Astrocyte (in vitro differentiated cells and primary cell): ENCODE data around the gene RFLNA. TPM values are rescaled to one million over a fixed set of nuclear protein-coding genes. Genes with fewer than 3 reads are reported as not detected.

Experiments
- DNase-seq: peaks from one replicate; pipeline ENCODE4 v3.0.0-alpha.2; 2010; ENCODE audit warnings: low read depth
- FAIRE-seq: peaks from 2 replicates; lab custom pipeline; 2011; peaks lifted over from hg19 to GRCh38; lab: Jason Lieb, UNC
- H2AFZ ChIP-seq: 2 replicates; pipeline ENCODE4 v1.6.0; 2012; ENCODE audit warnings: low read depth, low read length, inconsistent platforms
- H3K27ac ChIP-seq: 2 replicates; pipeline ENCODE4 v1.5.1; 2011; ENCODE audit warnings: low read depth, low read length, inconsistent platforms
- H3K27me3 ChIP-seq: 2 replicates; pipeline ENCODE4 v1.6.0; 2011; ENCODE audit warnings: low read length, inconsistent platforms; ENCODE audit not compliant: insufficient read depth
- H3K36me3 ChIP-seq: 2 replicates; pipeline ENCODE4 v1.5.1; 2011; ENCODE audit warnings: low read length, inconsistent platforms; ENCODE audit not compliant: insufficient read depth
- H3K4me1 ChIP-seq: 2 replicates; pipeline ENCODE4 v1.5.1; 2011; ENCODE audit warnings: low read length, inconsistent platforms; ENCODE audit not compliant: insufficient read depth
- H3K4me2 ChIP-seq: 2 replicates; pipeline ENCODE4 v1.6.0; 2012; ENCODE audit warnings: low read length, inconsistent platforms
- H3K4me3 ChIP-seq: 2 replicates; pipeline ENCODE4 v1.5.1; 2011; ENCODE audit warnings: low read depth, mild to moderate bottlenecking, low read length, inconsistent platforms; ENCODE audit not compliant: insufficient read depth
- H3K79me2 ChIP-seq: 2 replicates; pipeline ENCODE4 v1.6.0; 2012; ENCODE audit warnings: mild to moderate bottlenecking, low read length, inconsistent platforms; ENCODE audit not compliant: insufficient read depth
- H3K9ac ChIP-seq: 2 replicates; pipeline ENCODE4 v1.6.0; 2012; ENCODE audit warnings: mild to moderate bottlenecking, low read length, inconsistent platforms
- H3K9me3 ChIP-seq: 2 replicates; pipeline ENCODE4 v1.5.1; 2012; ENCODE audit warnings: low read depth, mild to moderate bottlenecking, low read length, inconsistent platforms; ENCODE audit not compliant: insufficient read depth
- H4K20me1 ChIP-seq: 2 replicates; pipeline ENCODE4 v1.6.0; 2012; ENCODE audit warnings: low read length, inconsistent platforms; ENCODE audit not compliant: insufficient read depth
- H3K27ac Mint-ChIP-seq: one replicate; pipeline ENCODE4 v1.8.0; 2021; ENCODE audit warnings: mild to moderate bottlenecking, mixed read lengths; ENCODE audit not compliant: unreplicated experiment
- H3K27me3 Mint-ChIP-seq: one replicate; pipeline ENCODE4 v1.8.0; 2021; ENCODE audit warnings: low read depth, mixed read lengths; ENCODE audit not compliant: unreplicated experiment
- H3K36me3 Mint-ChIP-seq: one replicate; pipeline ENCODE4 v1.8.0; 2021; ENCODE audit warnings: low read depth, mixed read lengths; ENCODE audit not compliant: unreplicated experiment
- H3K4me1 Mint-ChIP-seq: one replicate; pipeline ENCODE4 v1.8.0; 2021; ENCODE audit warnings: low read depth, mixed read lengths; ENCODE audit not compliant: unreplicated experiment
- H3K4me3 Mint-ChIP-seq: one replicate; pipeline ENCODE4 v1.8.0; 2021; ENCODE audit warnings: mild to moderate bottlenecking, moderate library complexity, mixed read lengths; ENCODE audit not compliant: unreplicated experiment
- H3K9me3 Mint-ChIP-seq: one replicate; pipeline ENCODE4 v1.8.0; 2021; ENCODE audit warnings: mild to moderate bottlenecking, mixed read lengths; ENCODE audit not compliant: unreplicated experiment
- EZH2 ChIP-seq: IDR thresholded peaks from 2 replicates; pipeline ENCODE4 v1.6.1; 2012; ENCODE audit warnings: mild to moderate bottlenecking, low read length, inconsistent platforms; ENCODE audit not compliant: insufficient read depth
- total RNA-seq: library from RNA; stranded (reverse); gene quantifications from 2 replicates; pipeline ENCODE4 v1.2.1, GENCODE V29; 2021
- TF ChIP-seq, protein P1 (sequence below): IDR thresholded peaks from 2 replicates; pipeline ENCODE4 v1.5.1; 2011; ENCODE audit warnings: low read depth, mild to moderate bottlenecking, inconsistent platforms, low read length, moderate library complexity; ENCODE audit not compliant: insufficient read depth

Gene RFLNA
- total RNA-seq, 1 donor from 2014 or later = 1.8 TPM

DNA sequence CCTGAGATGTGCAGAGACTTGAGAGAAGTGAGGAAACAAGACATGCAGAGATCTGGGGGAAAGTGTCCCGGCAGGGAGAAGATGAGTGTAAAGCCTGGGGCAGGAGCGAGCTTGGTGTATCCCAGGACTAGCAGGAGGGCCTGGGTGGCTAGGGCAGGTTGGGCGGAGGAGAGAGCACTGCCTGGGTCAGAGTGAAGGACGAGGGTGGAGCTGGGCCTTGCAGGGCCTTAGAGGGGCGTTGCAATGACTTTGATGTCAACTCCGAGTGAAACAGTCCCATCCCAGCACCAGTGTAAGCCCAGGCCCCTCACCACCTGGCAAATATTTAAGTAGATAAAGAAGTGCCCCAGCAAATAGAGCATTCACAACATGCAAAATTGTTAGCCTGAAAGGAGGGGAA, 24.2 kb upstream of the RFLNA start:
- no peak overlapping the region for H3K4me2 ChIP-seq
- FAIRE-seq = no peak
- Mint-ChIP-seq H3K27me3 (peaks cover 19% of the 10 kb centered on the region), H3K36me3 (peaks cover 3% of the 10 kb centered on the region), H3K27ac (no peak overlapping the region), H3K4me3 (no peak overlapping the region), H3K4me1 (no peaks in the 10 kb centered on the region), H3K9me3 (peaks cover 16% of the 10 kb centered on the region)
- H3K9me3 ChIP-seq = no peaks in the 10 kb centered on the region
- peaks cover 9% of the 10 kb centered on the region for H3K27me3 ChIP-seq
- no peaks in the 10 kb centered on the region for H3K36me3 ChIP-seq
- H4K20me1 ChIP-seq = no peaks in the 10 kb centered on the region
- H2AFZ ChIP-seq = no peak overlapping the region
- TF ChIP-seq, protein P1, sequence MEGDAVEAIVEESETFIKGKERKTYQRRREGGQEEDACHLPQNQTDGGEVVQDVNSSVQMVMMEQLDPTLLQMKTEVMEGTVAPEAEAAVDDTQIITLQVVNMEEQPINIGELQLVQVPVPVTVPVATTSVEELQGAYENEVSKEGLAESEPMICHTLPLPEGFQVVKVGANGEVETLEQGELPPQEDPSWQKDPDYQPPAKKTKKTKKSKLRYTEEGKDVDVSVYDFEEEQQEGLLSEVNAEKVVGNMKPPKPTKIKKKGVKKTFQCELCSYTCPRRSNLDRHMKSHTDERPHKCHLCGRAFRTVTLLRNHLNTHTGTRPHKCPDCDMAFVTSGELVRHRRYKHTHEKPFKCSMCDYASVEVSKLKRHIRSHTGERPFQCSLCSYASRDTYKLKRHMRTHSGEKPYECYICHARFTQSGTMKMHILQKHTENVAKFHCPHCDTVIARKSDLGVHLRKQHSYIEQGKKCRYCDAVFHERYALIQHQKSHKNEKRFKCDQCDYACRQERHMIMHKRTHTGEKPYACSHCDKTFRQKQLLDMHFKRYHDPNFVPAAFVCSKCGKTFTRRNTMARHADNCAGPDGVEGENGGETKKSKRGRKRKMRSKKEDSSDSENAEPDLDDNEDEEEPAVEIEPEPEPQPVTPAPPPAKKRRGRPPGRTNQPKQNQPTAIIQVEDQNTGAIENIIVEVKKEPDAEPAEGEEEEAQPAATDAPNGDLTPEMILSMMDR = no peak
- no peak for TF ChIP-seq EZH2
- no peak overlapping the region for H3K27ac ChIP-seq
- no peaks in the 10 kb centered on the region for H3K79me2 ChIP-seq
- H3K9ac ChIP-seq = no peak overlapping the region
- H3K4me3 ChIP-seq = no peak overlapping the region
- no peaks in the 10 kb centered on the region for H3K4me1 ChIP-seq
- DNase-seq = no peak

GRCh38 chr12:124273630-124274029, 21.3 kb upstream of the RFLNA start:
- Mint-ChIP-seq H3K4me3 (no peak overlapping the region), H3K9me3 (peaks cover 17% of the 10 kb centered on the region), H3K27ac (peak overlapping the region; percentile 70), H3K27me3 (peaks cover 12% of the 10 kb centered on the region), H3K36me3 (peaks cover 3% of the 10 kb centered on the region), H3K4me1 (peaks cover 3% of the 10 kb centered on the region)
- Histone ChIP-seq H3K27me3 (peaks cover 16% of the 10 kb centered on the region), H3K4me3 (no peak overlapping the region), H3K4me1 (no peaks in the 10 kb centered on the region), H3K79me2 (no peaks in the 10 kb centered on the region), H3K27ac (no peak overlapping the region), H2AFZ (peak overlapping the region; percentile 56), H3K9me3 (no peaks in the 10 kb centered on the region), H3K9ac (no peak overlapping the region), H3K4me2 (no peak overlapping the region), H4K20me1 (no peaks in the 10 kb centered on the region), H3K36me3 (no peaks in the 10 kb centered on the region)
- FAIRE-seq (no peak), DNase-seq (peak; percentile 25)
- no peak for TF ChIP-seq EZH2

- no peaks in the 10 kb centered on the region for H4K20me1 ChIP-seq
- H3K36me3 Mint-ChIP-seq = peaks cover 3% of the 10 kb centered on the region
- H3K9ac ChIP-seq = no peak overlapping the region
- H3K4me3 ChIP-seq = no peak overlapping the region
- no peak overlapping the region for H3K27ac Mint-ChIP-seq
- no peak overlapping the region for H3K4me3 Mint-ChIP-seq
- TF ChIP-seq EZH2 = no peak
- TF ChIP-seq, protein P1 = no peak
- H3K4me1 ChIP-seq = no peaks in the 10 kb centered on the region
- DNase-seq (no peak), FAIRE-seq (no peak)
- no peak overlapping the region for H3K27ac ChIP-seq
- H3K36me3 ChIP-seq = no peaks in the 10 kb centered on the region
- peaks cover 7% of the 10 kb centered on the region for H3K9me3 Mint-ChIP-seq
- peaks cover 12% of the 10 kb centered on the region for H3K27me3 Mint-ChIP-seq
- no peak overlapping the region for H3K4me2 ChIP-seq
- H3K4me1 Mint-ChIP-seq = peaks cover 9% of the 10 kb centered on the region
- H3K9me3 ChIP-seq = peaks cover 5% of the 10 kb centered on the region
- H3K79me2 ChIP-seq = no peaks in the 10 kb centered on the region
- H3K27me3 ChIP-seq = peaks cover 30% of the 10 kb centered on the region
- no peak overlapping the region for H2AFZ ChIP-seq
Observed at GRCh38 chr12:124276337-124276736, 18.6 kb upstream of the RFLNA start.
